PFSK-1 (cell line): ENCODE measurements around the gene LILRA5.

ENCODE experiments used
- FOXP2 ChIP-seq: optimal IDR thresholded peaks from 2 replicates; pipeline ENCODE3; 2011; ENCODE audit warnings: borderline replicate concordance, control low read depth, inconsistent platforms; ENCODE audit not compliant: insufficient read depth; ENCODE audit errors: extremely low read length, extremely low read depth
- POLR2AphosphoS5 ChIP-seq: IDR thresholded peaks from 2 replicates; pipeline ENCODE4 v1.6.1; 2012; ENCODE audit warnings: low read depth, mild to moderate bottlenecking, control low read depth, low read length, moderate library complexity
- REST ChIP-seq, 2 experiments: IDR thresholded peaks; 2 replicates each; pipeline versions ENCODE4 v1.6.1 to v1.8.0; 2011 to 2012; ENCODE audit warnings: low read depth in 2 of 2, low read length in 2 of 2, control low read depth in 1 of 2, inconsistent platforms in 1 of 2, mild to moderate bottlenecking in 1 of 2, moderate library complexity in 1 of 2; ENCODE audit not compliant: insufficient read depth in 1 of 2
- SIN3A ChIP-seq: IDR thresholded peaks from 2 replicates; pipeline ENCODE4 v1.6.1; 2012; ENCODE audit warnings: mild to moderate bottlenecking, low read length, moderate library complexity, borderline replicate concordance; ENCODE audit not compliant: insufficient read depth
- TAF1 ChIP-seq: IDR thresholded peaks from 2 replicates; pipeline ENCODE4 v1.6.1; 2012; ENCODE audit warnings: low read length, control low read depth, borderline replicate concordance; ENCODE audit not compliant: insufficient read depth

The LILRA5 gene

DNA sequence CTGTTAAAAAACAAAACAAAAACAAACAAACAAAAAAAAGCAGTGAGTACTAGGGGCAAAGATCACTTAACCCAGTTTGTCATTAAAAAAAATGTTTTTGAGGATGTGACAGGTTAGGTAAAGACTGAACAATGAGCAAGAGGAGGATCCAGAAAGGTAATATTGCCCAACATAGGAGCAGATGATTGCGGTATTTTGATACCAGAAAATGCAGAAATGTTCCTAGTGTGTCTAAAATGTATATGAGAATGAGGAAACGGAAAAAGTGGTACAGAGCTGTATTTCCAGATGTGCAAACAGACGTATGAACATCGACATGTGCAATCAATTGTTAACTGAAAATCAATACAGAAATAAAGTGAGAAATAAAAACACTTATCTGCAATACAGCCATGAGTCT, 30.9 kb upstream of the LILRA5 start:
- TF ChIP-seq FOXP2 (no peak), POLR2AphosphoS5 (no peak), SIN3A (no peak), REST (IDR thresholded peaks at IDR 0.05; ENCODE audit: insufficient read depth in 1 of 2, low read depth in 2 of 2, low read length in 2 of 2) (no peak), TAF1 (no peak)

DNA sequence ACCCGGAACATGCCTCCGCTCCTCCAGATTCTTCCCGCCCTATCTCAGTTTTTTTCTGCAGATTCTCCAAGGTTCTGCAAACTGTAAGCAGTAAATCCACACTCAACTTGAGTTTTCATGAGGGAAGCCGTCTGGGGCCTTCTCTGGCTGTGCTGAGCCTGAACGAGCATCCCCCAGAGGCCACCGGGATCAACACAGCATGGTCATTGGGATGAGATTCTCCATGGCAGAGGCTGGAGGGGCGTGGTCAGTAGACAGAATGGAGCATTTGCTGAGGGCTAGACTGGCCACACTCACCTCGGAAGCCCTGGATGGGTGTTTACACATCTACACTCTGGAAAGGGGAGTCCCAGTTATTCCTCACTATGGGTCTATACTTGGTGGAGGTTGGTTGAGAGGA, 28.3 kb upstream of the LILRA5 start:
- TF ChIP-seq SIN3A (no peak), POLR2AphosphoS5 (no peak), FOXP2 (no peak), TAF1 (no peak), REST (IDR thresholded peaks at IDR 0.05; ENCODE audit: insufficient read depth in 1 of 2, low read depth in 2 of 2, low read length in 2 of 2) (no peak)

GRCh38 chr19:54339646-54340358, 26.8 kb upstream of the LILRA5 start:
- no peak for TF ChIP-seq FOXP2
- TF ChIP-seq POLR2AphosphoS5 = no peak
- no peak for TF ChIP-seq REST (IDR thresholded peaks at IDR 0.05; ENCODE audit: insufficient read depth in 1 of 2, low read depth in 2 of 2, low read length in 2 of 2)
- no peak for TF ChIP-seq SIN3A
- no peak for TF ChIP-seq TAF1

DNA sequence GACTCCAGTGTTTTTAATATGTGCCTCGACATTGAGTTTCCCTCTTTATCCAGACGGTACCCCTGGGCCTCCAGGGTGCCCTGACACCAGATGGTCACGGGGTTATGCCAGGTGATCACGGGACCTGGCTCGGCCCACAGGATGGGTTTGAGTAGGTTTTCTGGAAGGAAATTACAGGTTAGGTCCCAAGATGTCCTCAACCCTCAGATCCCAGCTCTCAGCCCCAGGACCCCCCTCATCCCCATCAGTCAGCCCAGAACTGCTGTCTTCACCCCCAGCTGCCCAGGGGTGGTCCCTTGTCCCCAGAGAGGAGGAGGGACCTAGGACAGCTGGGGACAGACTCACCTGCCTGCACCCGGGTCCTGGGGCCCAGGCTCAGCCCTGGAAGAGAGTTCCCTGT, 25.6 kb upstream of the LILRA5 start:
- TF ChIP-seq TAF1 (no peak), REST (IDR thresholded peaks at IDR 0.05; ENCODE audit: insufficient read depth in 1 of 2, low read depth in 2 of 2, low read length in 2 of 2) (no peak), FOXP2 (no peak), SIN3A (no peak), POLR2AphosphoS5 (no peak)

DNA sequence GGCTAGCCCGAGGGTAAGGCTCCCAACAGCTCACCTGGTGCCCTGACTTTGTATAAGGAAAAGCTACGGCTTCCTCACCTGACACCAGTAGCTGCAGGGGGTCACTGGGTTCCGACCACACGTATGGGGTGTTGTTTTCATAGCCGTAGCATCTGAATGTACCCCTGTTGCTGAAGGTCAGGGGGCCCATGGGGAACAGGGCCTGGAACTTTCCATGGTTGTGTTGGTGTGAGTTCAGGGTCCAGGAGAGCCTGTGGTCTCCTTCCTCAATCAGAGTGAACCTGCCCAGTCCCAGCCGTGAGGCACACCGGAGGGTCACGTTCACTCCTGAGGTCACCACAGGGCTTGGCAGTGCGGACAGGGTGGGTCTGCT, 24.9 kb upstream of the LILRA5 start:
- TF ChIP-seq FOXP2 = no peak
- no peak for TF ChIP-seq SIN3A
- no peak for TF ChIP-seq REST (IDR thresholded peaks at IDR 0.05; ENCODE audit: insufficient read depth in 1 of 2, low read depth in 2 of 2, low read length in 2 of 2)
- no peak for TF ChIP-seq POLR2AphosphoS5
- no peak for TF ChIP-seq TAF1
